Effector memory CD4-positive, alpha-beta T cell (primary cell): ENCODE measurements around the gene SUGT1.
"Not testable (repeated sequence)": the region's sequence is repeated elsewhere in the genome, so short reads cannot be mapped to it uniquely, and the experiment has no call there.

Experiments
- DNase-seq, 3 donors: peaks; one replicate each; pipeline ENCODE4 v3.0.0-alpha.2; 2020
- H3K27ac ChIP-seq: 2 replicates; pipeline ENCODE4 v1.7.0; 2013; ENCODE audit warnings: mild to moderate bottlenecking, low read length, moderate library complexity; ENCODE audit not compliant: insufficient read depth, poor library complexity, severe bottlenecking
- H3K27me3 ChIP-seq: replicated peaks from 2 replicates; pipeline ENCODE4 v1.7.0; 2013; ENCODE audit warnings: mild to moderate bottlenecking, low read length; ENCODE audit not compliant: insufficient read depth, control insufficient read depth, poor library complexity, severe bottlenecking
- H3K36me3 ChIP-seq: 2 replicates; pipeline ENCODE4 v1.7.0; 2013; ENCODE audit warnings: mild to moderate bottlenecking, low read length, moderate library complexity; ENCODE audit not compliant: control insufficient read depth, insufficient read depth
- H3K4me1 ChIP-seq: 2 replicates; pipeline ENCODE4 v1.7.0; 2013; ENCODE audit warnings: low read length, mild to moderate bottlenecking; ENCODE audit not compliant: control insufficient read depth, insufficient read depth, poor library complexity, severe bottlenecking
- H3K4me3 ChIP-seq: 2 replicates; pipeline ENCODE4 v1.7.0; 2013; ENCODE audit warnings: low read length, low read depth, mild to moderate bottlenecking; ENCODE audit not compliant: insufficient read depth, poor library complexity, severe bottlenecking
- H3K9me3 ChIP-seq: 2 replicates; pipeline ENCODE4 v1.7.0; 2013; ENCODE audit warnings: mild to moderate bottlenecking, low read length, moderate library complexity; ENCODE audit not compliant: control insufficient read depth

SUGT1 gene

DNA sequence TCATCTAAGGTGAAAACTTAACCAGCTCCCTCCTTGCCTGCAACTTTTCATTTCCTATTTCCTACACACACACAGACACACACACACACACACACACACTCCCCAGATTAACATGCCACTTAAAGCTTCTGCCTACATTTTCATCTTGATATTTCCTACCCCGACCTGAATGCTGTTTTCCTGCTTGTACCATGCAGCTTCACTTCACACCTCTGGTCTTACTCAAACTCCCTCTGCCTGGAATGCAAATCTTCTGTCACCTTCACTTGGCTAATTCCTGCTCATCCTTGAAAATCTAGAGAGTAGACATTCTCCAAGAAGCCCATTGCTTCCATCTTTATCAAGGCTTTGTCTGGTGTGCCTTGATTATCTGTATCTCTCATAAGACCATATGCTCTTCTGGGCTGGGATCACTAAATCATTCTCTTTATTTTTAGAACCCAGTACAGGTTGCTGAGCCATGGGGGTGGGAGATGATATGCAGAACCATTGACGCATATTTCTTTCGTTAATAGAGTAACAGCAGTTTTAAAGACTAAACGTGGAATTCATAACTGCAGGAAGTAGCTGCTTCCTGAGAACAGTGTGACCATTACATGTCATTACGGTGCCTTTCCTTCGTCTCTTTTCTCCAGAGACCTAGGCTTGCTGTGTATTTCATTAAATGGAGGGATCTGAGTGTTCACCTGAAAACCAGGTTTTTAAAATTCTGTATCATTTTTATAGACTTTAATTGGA is 49.3 kb downstream of the SUGT1 start:
- DNase-seq: no peak
- Histone ChIP-seq H3K27ac (no peak overlapping the region), H3K27me3 (no peaks in the 10 kb centered on the region), H3K36me3 (no peaks in the 10 kb centered on the region), H3K4me3 (no peak overlapping the region), H3K9me3 (no peaks in the 10 kb centered on the region), H3K4me1 (no peaks in the 10 kb centered on the region)

GRCh38 chr13:52703482-52703881 is 50.8 kb downstream of the SUGT1 start:
- no peak overlapping the region for H3K27ac ChIP-seq
- H3K36me3 ChIP-seq: no peaks in the 10 kb centered on the region
- no peaks in the 10 kb centered on the region for H3K9me3 ChIP-seq
- DNase-seq: no peak
- H3K4me1 ChIP-seq: no peaks in the 10 kb centered on the region
- no peak overlapping the region for H3K4me3 ChIP-seq
- H3K27me3 ChIP-seq: no peaks in the 10 kb centered on the region

GRCh38 chr13:52706081-52706480 is 53.4 kb downstream of the SUGT1 start:
- Histone ChIP-seq H3K4me1 (no peaks in the 10 kb centered on the region), H3K27me3 (no peaks in the 10 kb centered on the region), H3K9me3 (no peaks in the 10 kb centered on the region), H3K4me3 (no peak overlapping the region), H3K36me3 (no peaks in the 10 kb centered on the region), H3K27ac (no peak overlapping the region)
- DNase-seq: no peak

DNA sequence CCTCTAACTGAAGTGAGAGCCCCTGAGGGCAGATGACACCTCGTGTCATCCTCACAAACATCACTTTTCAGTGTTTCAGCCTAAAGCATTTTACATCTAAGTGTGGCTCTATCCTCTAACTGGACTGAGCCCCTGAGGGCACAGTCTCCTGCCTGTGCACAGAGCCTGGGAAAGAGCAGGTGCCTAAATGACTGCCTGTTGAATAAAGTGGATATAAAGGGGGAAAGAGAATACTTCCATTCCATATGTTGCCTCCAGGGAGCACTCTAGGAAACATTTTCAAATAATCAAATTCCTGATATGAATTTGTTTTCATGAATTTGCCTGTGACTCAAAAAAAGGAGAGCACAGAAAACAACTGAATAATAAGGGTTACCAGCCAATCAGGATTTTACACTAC is 54.7 kb downstream of the SUGT1 start:
- no peaks in the 10 kb centered on the region for H3K27me3 ChIP-seq
- H3K4me3 ChIP-seq: no peak overlapping the region
- H3K36me3 ChIP-seq: no peaks in the 10 kb centered on the region
- no peaks in the 10 kb centered on the region for H3K4me1 ChIP-seq
- H3K9me3 ChIP-seq: no peaks in the 10 kb centered on the region
- DNase-seq: no peak
- H3K27ac ChIP-seq: no peak overlapping the region

DNA sequence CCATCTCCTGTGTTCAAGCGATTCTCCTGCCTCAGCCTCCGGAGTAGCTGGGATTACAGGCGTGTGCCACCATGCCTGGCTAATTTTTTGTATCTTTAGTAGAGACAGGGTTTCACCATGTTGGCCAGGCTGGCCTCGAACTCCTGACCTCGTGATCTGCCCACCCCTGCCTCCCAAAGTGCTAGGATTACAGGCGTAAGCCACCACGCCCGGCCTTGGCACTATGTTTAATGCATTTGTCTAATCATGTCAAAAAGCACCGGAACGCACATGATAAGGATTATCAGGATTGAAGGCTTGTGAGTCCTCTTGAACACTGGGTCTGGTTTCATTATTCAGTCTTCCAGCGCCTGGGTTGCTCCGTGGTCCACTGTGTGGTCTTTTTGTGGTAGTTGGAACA is 55.6 kb downstream of the SUGT1 start:
- H3K4me1 ChIP-seq, H3K27ac ChIP-seq, H3K27me3 ChIP-seq, DNase-seq, H3K4me3 ChIP-seq, H3K36me3 ChIP-seq, H3K9me3 ChIP-seq: not testable (repeated sequence)

GRCh38 chr13:52711286-52711685 is 58.6 kb downstream of the SUGT1 start:
- Histone ChIP-seq H3K27me3 (no peaks in the 10 kb centered on the region), H3K36me3 (no peaks in the 10 kb centered on the region), H3K9me3 (no peaks in the 10 kb centered on the region), H3K4me3 (no peak overlapping the region), H3K4me1 (no peaks in the 10 kb centered on the region), H3K27ac (no peak overlapping the region)
- DNase-seq: no peak

- no peaks in the 10 kb centered on the region for H3K4me1 ChIP-seq
- no peaks in the 10 kb centered on the region for H3K36me3 ChIP-seq
- H3K27ac ChIP-seq: no peak overlapping the region
- H3K27me3 ChIP-seq: no peaks in the 10 kb centered on the region
- H3K4me3 ChIP-seq: no peak overlapping the region
- DNase-seq: no peak
- no peaks in the 10 kb centered on the region for H3K9me3 ChIP-seq
Observed at GRCh38 chr13:52712385-52712784, 59.7 kb downstream of the SUGT1 start.

DNA sequence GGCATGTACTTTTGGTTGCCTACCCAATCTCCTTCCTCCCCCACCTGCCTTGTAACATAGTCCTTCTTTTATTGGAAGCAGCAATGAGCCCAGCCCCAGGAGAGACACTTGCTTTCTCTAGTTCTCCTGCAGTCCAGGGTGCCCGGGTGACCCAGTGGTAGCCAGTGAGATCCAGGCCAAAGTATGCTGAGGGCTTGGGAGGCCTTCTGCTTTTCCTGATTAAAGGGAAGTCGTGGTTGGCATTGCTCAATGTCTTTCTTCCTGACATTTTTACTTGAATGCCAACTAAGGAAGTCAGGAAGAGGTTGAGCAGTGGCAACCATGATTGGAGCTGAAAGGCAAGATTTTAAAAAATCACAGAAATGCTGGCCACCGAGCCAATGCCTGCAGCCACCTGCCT is 61.3 kb downstream of the SUGT1 start:
- H3K9me3 ChIP-seq: no peaks in the 10 kb centered on the region
- no peak overlapping the region for H3K4me3 ChIP-seq
- H3K27me3 ChIP-seq: no peaks in the 10 kb centered on the region
- no peak for DNase-seq
- no peaks in the 10 kb centered on the region for H3K4me1 ChIP-seq
- no peaks in the 10 kb centered on the region for H3K36me3 ChIP-seq
- no peak overlapping the region for H3K27ac ChIP-seq

GRCh38 chr13:52720904-52721303 is 68.3 kb downstream of the SUGT1 start:
- not testable (repeated sequence) for H3K4me1 ChIP-seq

GRCh38 chr13:52721356-52721755 is 68.7 kb downstream of the SUGT1 start:
- not testable (repeated sequence) for DNase-seq, H3K27ac ChIP-seq, H3K4me3 ChIP-seq, H3K4me1 ChIP-seq, H3K36me3 ChIP-seq, H3K9me3 ChIP-seq, H3K27me3 ChIP-seq

More at GRCh38 chr13:52720904-52721303, 68.3 kb downstream of the SUGT1 start:
- not testable (repeated sequence) for H3K4me3 ChIP-seq, DNase-seq, H3K27ac ChIP-seq, H3K27me3 ChIP-seq, H3K9me3 ChIP-seq, H3K36me3 ChIP-seq
